Chondrocyte (in vitro differentiated cells): ENCODE results near the gene KRT23. TPM values are rescaled to one million over a fixed set of nuclear protein-coding genes. Genes with fewer than 3 reads are reported as not detected.

Experiments used
- DNase-seq: peaks from one replicate; pipeline ENCODE4 v3.0.0; 2021; ENCODE audit warnings: mixed read lengths, low spot score
- H3K27ac Mint-ChIP-seq: one replicate; pipeline ENCODE4 v1.8.0; 2021; ENCODE audit warnings: mild to moderate bottlenecking, moderate library complexity, mixed read lengths; ENCODE audit not compliant: unreplicated experiment
- H3K27me3 Mint-ChIP-seq: 2 replicates; pipeline ENCODE4 v1.8.0; 2021; ENCODE audit warnings: low read depth, mixed read lengths
- H3K36me3 Mint-ChIP-seq: 2 replicates; pipeline ENCODE4 v1.8.0; 2021; ENCODE audit warnings: low read depth, mixed read lengths
- H3K4me1 Mint-ChIP-seq: 2 replicates; pipeline ENCODE4 v1.8.0; 2021; ENCODE audit warnings: low read depth, mild to moderate bottlenecking, mixed read lengths
- H3K4me3 Mint-ChIP-seq: one replicate; pipeline ENCODE4 v1.8.0; 2021; ENCODE audit warnings: mild to moderate bottlenecking, moderate library complexity, mixed read lengths; ENCODE audit not compliant: unreplicated experiment
- H3K9me3 Mint-ChIP-seq: 2 replicates; pipeline ENCODE4 v1.8.0; 2021; ENCODE audit warnings: low read depth, mixed read lengths
- CTCF ChIP-seq: fragments of 200-600 bp; sonication (generic); IDR thresholded peaks from 2 replicates; pipeline ENCODE4 v1.5.0; 2021; ENCODE audit warnings: antibody characterized with exemption, mild to moderate bottlenecking, moderate library complexity
- total RNA-seq: library from RNA; stranded (reverse); gene quantifications from 3 replicates; pipeline ENCODE4 v1.2.1, GENCODE V29; 2021

Gene KRT23
- total RNA-seq, 1 donor from 2014 or later, result not detected

DNA sequence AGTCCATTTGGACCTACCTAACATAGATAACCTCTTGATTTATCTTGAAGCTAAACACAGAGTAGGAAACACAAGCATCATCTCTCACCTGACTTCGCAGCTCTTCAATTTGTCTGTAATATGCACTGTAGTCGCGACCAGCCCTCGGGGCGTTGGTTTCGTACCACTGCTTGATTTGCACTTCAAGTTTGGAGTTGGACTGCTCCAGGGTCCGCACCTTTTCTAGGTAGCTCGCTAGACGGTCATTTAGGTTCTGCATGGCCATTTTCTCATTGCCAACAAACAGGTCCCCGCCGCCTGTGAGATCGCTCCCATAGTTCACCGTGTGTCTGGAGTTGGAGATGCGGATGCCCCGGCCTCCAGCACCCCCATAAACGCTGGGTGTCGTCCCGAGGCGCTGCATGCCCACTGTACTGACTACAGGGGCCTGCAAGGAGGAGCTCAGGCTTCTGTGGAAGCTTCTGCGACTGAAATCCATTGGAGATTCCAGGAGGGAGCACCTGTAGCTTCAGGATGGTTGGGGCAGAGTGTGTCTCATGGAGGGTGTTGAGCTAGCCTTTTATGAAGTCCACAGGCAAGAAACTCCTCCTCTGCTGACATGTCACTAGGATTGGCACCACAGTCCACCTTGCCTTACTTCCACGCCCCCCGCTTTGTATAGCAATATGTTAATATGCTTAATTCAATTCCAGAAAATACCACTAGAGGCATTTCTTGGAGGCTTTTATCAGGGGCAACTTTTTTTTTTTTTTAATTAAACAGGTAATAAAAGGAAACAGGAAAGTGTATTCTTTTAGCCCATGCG is 52.5 kb downstream of the KRT23 start, which contains the start of gene KRT20:
KRT20 (minus strand) TSS at position 535 of the 805 bp plus-strand sequence; CDS start at position 478, 57 bp downstream.
- Mint-ChIP-seq H3K9me3 (no peaks in the 10 kb centered on the region), H3K27me3 (peaks cover 55% of the 10 kb centered on the region), H3K27ac (no peak within 1 kb of the TSS), H3K36me3 (no peaks in the 10 kb centered on the region), H3K4me3 (no peak within 1 kb of the TSS), H3K4me1 (peaks cover 4% of the 10 kb centered on the region)
- DNase-seq, result no peak
- TF ChIP-seq CTCF, result peak; percentile 39

DNA sequence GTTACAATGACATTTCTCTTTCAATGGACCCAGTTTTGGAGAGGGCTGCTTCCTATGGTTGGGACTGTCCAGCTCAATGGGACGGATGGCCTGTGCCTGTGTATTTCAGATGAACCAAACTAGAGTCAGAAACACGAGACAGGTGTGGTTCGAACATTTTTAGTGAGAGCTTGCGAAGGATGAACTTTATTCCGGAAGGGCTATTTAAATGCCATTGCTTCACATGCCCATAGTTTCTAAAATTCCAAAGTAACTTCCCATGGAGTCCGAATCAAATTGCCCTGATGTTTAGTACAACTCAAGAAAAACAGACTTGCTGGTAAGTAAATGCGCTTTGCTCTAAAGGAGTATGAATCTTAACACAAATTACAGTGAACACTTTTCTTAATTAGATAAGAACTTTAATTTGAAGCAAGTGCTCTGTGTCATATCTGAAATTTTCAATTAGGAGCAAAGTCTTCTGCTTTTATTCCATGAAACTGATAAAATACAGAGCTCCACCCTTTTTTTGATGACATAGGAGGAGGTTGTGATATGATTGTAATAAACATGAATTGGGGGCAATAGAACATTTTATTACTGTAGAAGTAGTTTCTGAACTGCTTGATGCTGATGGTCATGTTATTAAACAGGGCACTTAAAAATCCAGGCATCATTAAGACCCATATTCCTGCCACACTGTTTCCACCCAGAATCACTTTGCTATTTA is 53.7 kb downstream of the KRT23 start:
- no peak for DNase-seq
- Mint-ChIP-seq H3K36me3 (no peaks in the 10 kb centered on the region), H3K27ac (no peak overlapping the region), H3K27me3 (peaks cover 44% of the 10 kb centered on the region), H3K4me1 (no peaks in the 10 kb centered on the region), H3K9me3 (no peaks in the 10 kb centered on the region), H3K4me3 (no peak overlapping the region)
- TF ChIP-seq CTCF, result no peak

- H3K4me3 Mint-ChIP-seq, result no peak overlapping the region
- no peak overlapping the region for H3K27ac Mint-ChIP-seq
- DNase-seq, result no peak
- H3K27me3 Mint-ChIP-seq, result peaks cover 38% of the 10 kb centered on the region
- no peaks in the 10 kb centered on the region for H3K4me1 Mint-ChIP-seq
- TF ChIP-seq CTCF, result no peak
- no peaks in the 10 kb centered on the region for H3K36me3 Mint-ChIP-seq
- H3K9me3 Mint-ChIP-seq, result no peaks in the 10 kb centered on the region
These were observed 54.4 kb downstream of the KRT23 start for GRCh38 chr17:40883031-40883430.

DNA sequence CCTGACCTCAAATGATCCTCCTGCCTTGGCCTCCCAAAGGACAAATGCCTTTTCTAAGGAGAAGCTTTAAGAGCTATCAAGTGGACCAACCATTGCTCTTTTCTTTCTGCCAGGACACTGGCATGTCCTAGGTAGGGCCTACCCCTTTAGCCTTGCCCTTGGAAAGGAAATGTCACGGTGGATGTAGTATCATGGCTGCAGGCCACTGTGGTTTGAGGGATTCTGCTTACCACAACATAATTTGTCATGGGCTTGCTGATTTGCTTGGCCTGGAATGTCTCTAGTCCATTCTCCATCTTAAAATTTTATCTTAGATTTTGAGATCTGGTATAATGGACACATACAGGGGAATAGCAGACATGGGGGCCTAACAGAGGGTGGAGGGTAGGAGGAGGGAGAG is 58.4 kb downstream of the KRT23 start:
- H3K36me3 Mint-ChIP-seq, result no peaks in the 10 kb centered on the region
- H3K27me3 Mint-ChIP-seq, result peaks cover 17% of the 10 kb centered on the region
- DNase-seq, result no peak
- no peak overlapping the region for H3K4me3 Mint-ChIP-seq
- no peaks in the 10 kb centered on the region for H3K9me3 Mint-ChIP-seq
- H3K4me1 Mint-ChIP-seq, result no peaks in the 10 kb centered on the region
- TF ChIP-seq CTCF, result no peak
- H3K27ac Mint-ChIP-seq, result no peak overlapping the region

DNA sequence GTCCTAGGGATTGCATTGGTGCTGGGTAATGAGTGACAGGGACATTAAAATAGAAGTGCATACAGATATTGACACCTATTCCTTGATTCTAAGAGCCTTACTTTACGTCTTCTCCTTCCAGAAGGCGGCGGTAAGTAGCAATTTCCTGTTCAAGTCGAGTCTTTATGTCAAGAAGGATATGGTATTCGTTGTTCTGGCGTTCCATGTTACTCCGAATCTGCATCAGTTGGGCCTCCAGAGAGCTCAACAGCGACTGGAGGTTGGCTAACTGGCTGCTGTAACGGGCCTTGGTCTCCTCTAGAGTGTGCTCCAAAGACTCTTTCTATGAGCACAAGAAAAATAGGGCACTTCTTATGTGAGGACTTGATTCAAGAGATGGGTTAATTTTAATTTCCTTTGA is 59.4 kb downstream of the KRT23 start:
- TF ChIP-seq CTCF, result no peak
- Mint-ChIP-seq H3K36me3 (no peaks in the 10 kb centered on the region), H3K4me1 (peaks cover 3% of the 10 kb centered on the region), H3K9me3 (no peaks in the 10 kb centered on the region), H3K27me3 (peaks cover 8% of the 10 kb centered on the region), H3K27ac (no peak overlapping the region), H3K4me3 (no peak overlapping the region)
- no peak for DNase-seq
